Mesenchymal stem cell (in vitro differentiated cells and primary cell): Measurements from ENCODE around the gene FHOD3.

Source experiments
- DNase-seq: peaks from one replicate; pipeline ENCODE4 v3.0.0-alpha.2; 2013
- H2AFZ ChIP-seq: one replicate; pipeline ENCODE4 v1.6.1; 2013; ENCODE audit warnings: low read depth, mild to moderate bottlenecking, control low read depth, inconsistent platforms, low read length, moderate library complexity
- H2AK5ac ChIP-seq: 2 replicates; pipeline ENCODE4 v1.6.1; 2013; ENCODE audit warnings: low read length, moderate library complexity, mild to moderate bottlenecking, inconsistent platforms; ENCODE audit not compliant: severe bottlenecking
- H2BK120ac ChIP-seq: one replicate; pipeline ENCODE4 v1.6.1; 2013; ENCODE audit warnings: low read depth, mild to moderate bottlenecking, inconsistent platforms, low read length, moderate library complexity
- H2BK12ac ChIP-seq, 2 experiments: one replicate each; pipeline ENCODE4 v1.6.1; 2013; ENCODE audit warnings: inconsistent platforms in 2 of 2, low read length in 2 of 2, mild to moderate bottlenecking in 2 of 2, moderate library complexity in 2 of 2, control low read depth in 1 of 2
- H2BK15ac ChIP-seq: one replicate; pipeline ENCODE4 v1.6.1; 2013; ENCODE audit warnings: mild to moderate bottlenecking, low read depth, inconsistent platforms; ENCODE audit not compliant: poor library complexity, severe bottlenecking
- H2BK5ac ChIP-seq: 2 replicates; pipeline ENCODE4 v1.6.1; 2013; ENCODE audit warnings: low read depth, mild to moderate bottlenecking, low read length, control low read depth, inconsistent platforms; ENCODE audit not compliant: poor library complexity, severe bottlenecking
- H3K14ac ChIP-seq, 2 experiments: one replicate each; pipeline ENCODE4 v1.6.1; 2013; ENCODE audit warnings: inconsistent platforms in 2 of 2, low read length in 2 of 2, control low read depth in 1 of 2, mild to moderate bottlenecking in 1 of 2, moderate library complexity in 1 of 2
- H3K18ac ChIP-seq, 2 experiments: one replicate each; pipeline ENCODE4 v1.6.1; 2013; ENCODE audit warnings: inconsistent platforms in 2 of 2, low read length in 2 of 2, control low read depth in 1 of 2, low read depth in 1 of 2, mild to moderate bottlenecking in 1 of 2
- H3K23ac ChIP-seq, 2 experiments: one replicate each; pipeline ENCODE4 v1.6.1; 2013; ENCODE audit warnings: inconsistent platforms in 2 of 2, low read length in 2 of 2, mild to moderate bottlenecking in 2 of 2, moderate library complexity in 2 of 2, control low read depth in 1 of 2
- H3K27ac ChIP-seq: 2 replicates; pipeline ENCODE4 v1.5.1; 2013; ENCODE audit warnings: mild to moderate bottlenecking, moderate library complexity, low read length, control low read depth, inconsistent platforms; ENCODE audit not compliant: poor library complexity, severe bottlenecking
- H3K27me3 ChIP-seq, 2 experiments: 2 replicates each; pipeline versions ENCODE4 v1.6.1 to v1.7.0; 2013; ENCODE audit warnings: low read length in 2 of 2, mild to moderate bottlenecking in 2 of 2, moderate library complexity in 2 of 2, control low read depth in 1 of 2, inconsistent platforms in 1 of 2; ENCODE audit not compliant: control insufficient read depth in 1 of 2, insufficient read depth in 1 of 2
- H3K36me3 ChIP-seq, 2 experiments: 2 replicates each; pipeline versions ENCODE4 v1.6.1 to v1.7.0; 2013; ENCODE audit warnings: low read length in 2 of 2, control low read depth in 1 of 2, inconsistent platforms in 1 of 2, low read depth in 1 of 2, mild to moderate bottlenecking in 1 of 2; ENCODE audit not compliant: insufficient read depth in 2 of 2, control insufficient read depth in 1 of 2
- H3K4ac ChIP-seq, 2 experiments: one replicate each; pipeline ENCODE4 v1.6.1; 2013; ENCODE audit warnings: inconsistent platforms in 2 of 2, low read length in 2 of 2, mild to moderate bottlenecking in 2 of 2, moderate library complexity in 2 of 2, control low read depth in 1 of 2, low read depth in 1 of 2
- H3K4me1 ChIP-seq: 2 replicates; pipeline ENCODE4 v1.6.1; 2013; ENCODE audit warnings: low read depth, low read length, control low read depth; ENCODE audit not compliant: control insufficient read depth, insufficient read depth
- H3K4me2 ChIP-seq: 2 replicates; pipeline ENCODE4 v1.6.1; 2013; ENCODE audit warnings: low read length, mild to moderate bottlenecking, inconsistent platforms; ENCODE audit not compliant: poor library complexity, severe bottlenecking
- H3K4me3 ChIP-seq, 2 experiments: 2 replicates each; pipeline versions ENCODE4 v1.5.1 to v1.7.0; 2013; ENCODE audit warnings: low read length in 2 of 2, mild to moderate bottlenecking in 2 of 2, control low read depth in 1 of 2, low read depth in 1 of 2; ENCODE audit not compliant: insufficient read depth in 1 of 2
- H3K79me1 ChIP-seq: replicated peaks from 2 replicates; pipeline ENCODE4 v1.6.1; 2013; ENCODE audit warnings: mild to moderate bottlenecking, control low read depth, low read length, inconsistent platforms; ENCODE audit not compliant: poor library complexity, severe bottlenecking
- H3K9ac ChIP-seq: 2 replicates; pipeline ENCODE4 v1.7.0; 2013; ENCODE audit warnings: mild to moderate bottlenecking, low read length, moderate library complexity
- H3K9me3 ChIP-seq: 2 replicates; pipeline ENCODE4 v1.7.0; 2013; ENCODE audit warnings: mild to moderate bottlenecking, low read length; ENCODE audit not compliant: control insufficient read depth
- H4K8ac ChIP-seq: one replicate; pipeline ENCODE4 v1.6.1; 2013; ENCODE audit warnings: inconsistent platforms, mild to moderate bottlenecking, low read length, moderate library complexity
- H4K91ac ChIP-seq: one replicate; pipeline ENCODE4 v1.6.1; 2013; ENCODE audit warnings: mild to moderate bottlenecking, low read length, inconsistent platforms
- WGBS: methylation state at CpG from one replicate; pipeline ENCODE4 v1.1.7; 2013; ENCODE audit warnings: mixed read lengths; 5-methylcytosine and 5-hydroxymethylcytosine counted together

FHOD3 gene

DNA sequence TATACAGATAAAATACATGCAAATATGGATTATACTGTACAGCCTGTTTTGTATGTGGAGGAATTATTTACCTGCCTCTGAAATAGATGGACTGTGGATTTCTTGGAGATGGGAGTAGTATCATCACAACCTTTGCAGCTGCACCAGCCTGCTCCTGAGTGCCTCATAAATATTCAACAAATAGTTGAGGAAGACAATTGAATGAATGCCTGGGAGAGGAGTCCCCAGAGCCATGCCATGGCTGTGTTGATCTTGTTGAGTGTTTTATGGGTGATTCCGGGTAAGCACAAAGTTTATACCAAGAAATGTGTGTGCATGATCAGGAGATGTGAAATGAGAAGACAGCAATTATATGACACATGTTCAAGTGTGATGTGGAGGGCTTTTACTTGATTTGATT, 225.0 kb downstream of the FHOD3 start:
- no peak overlapping the region for H3K9ac ChIP-seq
- no peak overlapping the region for H2BK5ac ChIP-seq
- H3K36me3 ChIP-seq = peaks cover 0 to 6% of the 10 kb centered on the region in 2 experiments
- no peaks in the 10 kb centered on the region for H3K9me3 ChIP-seq
- no peak overlapping the region for H3K4me3 ChIP-seq
- WGBS = 71% methylated on average over 1 of the region's 1 CpG
- H3K23ac ChIP-seq = no peak overlapping the region
- H4K8ac ChIP-seq = no peak overlapping the region
- H2AFZ ChIP-seq = no peak overlapping the region
- H3K79me1 ChIP-seq = peaks cover 23% of the 10 kb centered on the region
- no peak overlapping the region for H3K18ac ChIP-seq
- H3K14ac ChIP-seq = no peak overlapping the region
- H2BK15ac ChIP-seq = no peak overlapping the region
- H3K27ac ChIP-seq = no peak overlapping the region
- H2BK12ac ChIP-seq = no peak overlapping the region
- H3K4me1 ChIP-seq = peaks cover 14% of the 10 kb centered on the region
- no peak overlapping the region for H4K91ac ChIP-seq
- no peak for DNase-seq
- H2BK120ac ChIP-seq = no peak overlapping the region
- H2AK5ac ChIP-seq = no peak overlapping the region
- no peaks in the 10 kb centered on the region for H3K27me3 ChIP-seq
- H3K4me2 ChIP-seq = no peak overlapping the region
- H3K4ac ChIP-seq = no peak overlapping the region

DNA sequence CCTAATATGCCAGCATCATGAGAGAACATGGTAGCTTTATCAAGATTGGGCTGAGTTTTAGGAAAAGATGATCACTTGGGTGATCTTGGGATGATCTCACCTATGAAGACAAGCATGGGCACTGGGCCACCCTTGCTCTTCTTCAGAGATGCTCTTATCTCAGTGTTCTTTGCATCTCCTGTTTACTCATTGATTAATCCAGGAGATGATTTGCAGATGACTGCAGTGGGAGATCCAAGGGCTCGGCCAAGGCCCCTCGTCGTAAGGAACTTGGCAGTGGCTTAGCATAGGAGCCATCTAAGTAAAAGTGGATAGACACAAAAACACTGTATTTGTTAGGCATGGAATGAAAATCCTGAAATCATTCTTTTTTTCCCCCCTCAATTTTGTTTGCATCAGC, 228.4 kb downstream of the FHOD3 start:
- Histone ChIP-seq H3K4me3 (no peak overlapping the region), H3K23ac (no peak overlapping the region), H2AFZ (no peak overlapping the region), H4K91ac (no peak overlapping the region), H3K4me1 (peaks cover 5% of the 10 kb centered on the region), H3K27me3 (no peaks in the 10 kb centered on the region), H3K14ac (no peak overlapping the region), H2BK12ac (no peak overlapping the region), H3K27ac (no peak overlapping the region), H3K36me3 (peaks cover 0 to 11% of the 10 kb centered on the region in 2 experiments), H2AK5ac (no peak overlapping the region), H3K79me1 (peaks cover 23% of the 10 kb centered on the region), H2BK15ac (no peak overlapping the region), H3K9ac (no peak overlapping the region), H4K8ac (no peak overlapping the region), H3K9me3 (no peaks in the 10 kb centered on the region), H3K4me2 (no peak overlapping the region), H2BK120ac (no peak overlapping the region), H3K18ac (no peak overlapping the region), H2BK5ac (no peak overlapping the region), H3K4ac (no peak overlapping the region)
- WGBS = 100% methylated on average over 3 of the region's 3 CpGs
- no peak for DNase-seq

DNA sequence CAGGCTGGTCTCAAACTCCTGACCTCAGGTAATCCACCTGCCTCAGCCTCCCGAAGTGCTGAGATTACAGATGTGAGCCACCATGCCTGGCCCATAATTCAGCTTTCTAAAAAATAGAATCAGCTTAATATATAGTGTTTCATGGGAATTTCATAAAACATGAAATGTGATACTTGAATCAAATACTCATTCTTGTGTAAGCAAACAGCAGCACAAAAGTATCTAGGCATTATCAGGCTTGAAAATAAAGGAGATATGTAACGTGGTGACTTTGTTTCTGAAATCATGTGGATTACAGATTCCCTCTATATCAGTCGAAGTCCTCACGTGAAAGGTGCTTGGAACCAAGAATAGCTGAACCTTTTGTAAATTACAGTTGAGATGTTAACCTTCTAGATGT, 229.1 kb downstream of the FHOD3 start:
- Histone ChIP-seq H3K23ac (no peak overlapping the region), H3K18ac (no peak overlapping the region), H2AK5ac (no peak overlapping the region), H3K36me3 (peaks cover 0 to 12% of the 10 kb centered on the region in 2 experiments), H2BK5ac (no peak overlapping the region), H2BK12ac (no peak overlapping the region), H3K4me2 (no peak overlapping the region), H2AFZ (no peak overlapping the region), H4K8ac (no peak overlapping the region), H3K9me3 (no peaks in the 10 kb centered on the region), H3K9ac (no peak overlapping the region), H3K79me1 (peaks cover 19% of the 10 kb centered on the region), H2BK120ac (no peak overlapping the region), H3K27me3 (no peaks in the 10 kb centered on the region), H2BK15ac (no peak overlapping the region), H4K91ac (no peak overlapping the region), H3K4ac (no peak overlapping the region), H3K14ac (no peak overlapping the region), H3K4me3 (no peak overlapping the region), H3K4me1 (peaks cover 4% of the 10 kb centered on the region), H3K27ac (no peak overlapping the region)
- 87% methylated on average over 3 of the region's 4 CpGs for WGBS
- DNase-seq = no peak

DNA sequence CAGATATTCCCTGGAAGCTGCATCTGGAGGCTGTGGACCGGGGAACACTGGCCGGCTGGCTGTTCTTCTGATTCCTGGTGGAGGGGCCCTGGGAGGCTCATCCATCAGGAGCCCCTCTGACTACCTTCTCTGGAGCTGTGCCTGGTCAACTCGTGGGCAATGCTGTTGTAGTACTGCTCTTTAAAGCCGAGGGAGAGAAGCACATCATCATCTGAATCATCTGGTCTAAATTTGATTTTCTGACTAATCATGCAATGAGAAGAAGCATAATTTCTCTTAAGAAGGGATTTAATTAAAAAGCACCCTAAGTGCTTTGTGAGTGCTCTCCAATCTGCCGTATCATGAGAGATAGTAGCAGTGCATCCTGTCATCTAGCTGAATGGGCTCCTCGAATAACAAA, 229.5 kb downstream of the FHOD3 start:
- H2BK120ac ChIP-seq = no peak overlapping the region
- H3K4me3 ChIP-seq = no peak overlapping the region
- H2AFZ ChIP-seq = no peak overlapping the region
- H3K79me1 ChIP-seq = peaks cover 18% of the 10 kb centered on the region
- H2BK5ac ChIP-seq = no peak overlapping the region
- H2AK5ac ChIP-seq = no peak overlapping the region
- H3K36me3 ChIP-seq = peaks cover 0 to 13% of the 10 kb centered on the region in 2 experiments
- no peak overlapping the region for H3K4ac ChIP-seq
- H3K18ac ChIP-seq = no peak overlapping the region
- 81% methylated on average over 6 of the region's 6 CpGs for WGBS
- H3K4me2 ChIP-seq = no peak overlapping the region
- no peak overlapping the region for H4K8ac ChIP-seq
- H3K23ac ChIP-seq = no peak overlapping the region
- H3K27ac ChIP-seq = no peak overlapping the region
- DNase-seq = no peak
- no peak overlapping the region for H4K91ac ChIP-seq
- H3K9me3 ChIP-seq = no peaks in the 10 kb centered on the region
- no peak overlapping the region for H3K9ac ChIP-seq
- no peaks in the 10 kb centered on the region for H3K27me3 ChIP-seq
- H2BK12ac ChIP-seq = no peak overlapping the region
- no peak overlapping the region for H2BK15ac ChIP-seq
- peaks cover 4% of the 10 kb centered on the region for H3K4me1 ChIP-seq
- H3K14ac ChIP-seq = no peak overlapping the region
